ENCODE measurements around the gene TMEM204. TPM values are rescaled to one million over a fixed set of nuclear protein-coding genes. Genes with fewer than 3 reads are reported as not detected.

Gene TMEM204
- not detected in 2 replicates for total RNA-seq (2014; rRNA removed; shearing (Covaris generic))

DNA sequence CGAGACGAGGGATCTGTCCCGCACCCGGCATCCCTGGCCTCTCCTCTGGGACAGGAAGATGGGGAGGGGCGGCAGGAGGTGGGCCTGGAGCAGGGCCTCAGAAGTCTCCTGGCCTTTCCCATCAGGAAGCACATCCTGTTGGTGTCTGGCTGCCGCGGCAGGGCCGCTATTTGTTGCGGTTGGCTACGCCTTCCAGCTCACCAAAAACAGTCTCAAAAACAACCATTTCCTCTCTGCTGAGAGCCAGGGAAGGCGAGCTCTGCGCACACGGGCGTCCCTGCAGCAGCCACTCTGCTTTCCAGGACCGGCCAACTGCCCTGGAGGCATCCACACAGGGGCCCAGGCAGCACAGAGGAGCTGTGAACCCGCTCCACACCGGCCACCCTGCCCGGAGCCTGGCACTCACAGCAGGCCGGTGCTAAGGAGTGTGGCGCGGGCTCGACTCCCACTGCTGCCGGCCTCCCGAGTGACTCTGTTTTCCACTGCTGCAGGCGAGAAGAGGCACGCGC is at the start of gene TMEM204:
Gene TMEM204 (plus strand): TSS at position 224 of the 509 bp plus-strand sequence. CDS start 610 bp downstream, outside the sequence.
- no peak for DNase-seq (ENCODE audit: low spot score)

DNA sequence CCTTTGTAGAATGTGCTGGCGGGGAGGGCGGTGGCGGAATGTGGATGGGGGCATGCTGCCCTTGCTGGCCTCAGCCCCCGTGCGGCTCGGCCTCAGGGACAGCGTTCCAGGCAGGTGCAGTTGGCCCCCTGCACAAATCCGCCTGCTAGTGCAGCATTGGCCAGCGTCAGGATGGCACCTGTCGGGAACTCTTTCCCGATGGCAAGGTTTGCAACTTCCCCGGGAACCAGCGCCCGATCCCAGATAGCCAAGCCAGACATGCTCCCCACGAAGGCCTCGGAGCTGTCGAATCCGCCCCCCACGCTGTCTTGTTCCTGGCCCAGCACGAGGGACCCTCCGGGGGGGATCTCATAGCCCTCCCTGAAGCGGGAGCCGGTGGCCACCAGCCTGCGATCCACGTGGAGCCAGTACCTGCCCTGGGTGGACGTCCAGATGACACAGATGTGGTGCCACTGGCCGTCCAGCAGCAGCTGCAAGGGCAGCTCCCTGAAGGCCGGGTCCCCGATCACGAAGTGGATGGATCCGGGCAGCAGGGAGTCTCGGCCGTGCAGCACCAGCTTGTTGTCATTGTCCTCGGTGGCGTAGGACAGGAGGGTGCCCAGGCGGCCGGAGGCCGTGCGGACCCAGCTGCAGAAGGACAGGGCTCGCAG is 47.5 kb upstream of the TMEM204 start:
- DNase-seq (ENCODE audit: low spot score), result no peak

DNA sequence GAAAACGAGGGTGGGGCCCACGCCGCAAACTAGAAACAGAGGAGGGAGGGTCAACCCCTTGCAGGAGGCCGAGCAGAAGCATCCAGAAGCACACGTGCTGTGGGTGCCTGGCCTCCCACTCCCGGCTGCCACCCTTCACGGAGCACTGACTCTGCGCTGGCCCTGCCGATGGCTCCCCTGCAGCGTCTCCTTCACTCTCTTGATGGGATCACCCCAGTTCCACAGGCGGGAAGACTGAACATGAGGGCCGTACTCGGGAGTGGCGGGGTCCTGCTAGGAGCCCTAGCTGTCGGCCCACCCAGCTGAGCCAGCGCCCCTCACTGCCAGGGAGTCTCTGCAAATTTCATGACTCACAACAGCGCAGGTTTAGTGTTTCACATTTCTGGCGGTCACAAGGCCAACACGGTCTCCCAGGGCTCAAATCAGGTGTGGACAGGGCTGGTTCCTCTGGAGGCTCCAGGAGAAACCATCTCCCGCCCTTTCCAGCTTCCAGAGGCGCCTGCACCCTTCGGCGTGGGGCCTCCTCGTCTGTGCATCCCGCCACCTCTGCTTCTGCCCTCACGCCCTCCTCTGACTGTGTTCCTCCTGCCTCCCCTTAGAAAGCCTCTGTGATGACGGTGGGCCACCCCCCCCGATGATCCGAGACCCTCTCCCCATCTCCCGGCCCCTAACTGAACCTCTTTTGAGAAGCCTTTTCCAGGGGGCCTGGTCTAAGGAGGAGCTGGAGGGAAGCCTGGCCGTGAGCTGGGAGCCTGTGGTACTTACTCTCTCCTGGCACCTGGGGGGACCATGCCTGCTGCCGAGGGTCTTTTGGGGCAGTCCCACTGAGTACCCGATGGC is 46.7 kb upstream of the TMEM204 start:
- DNase-seq (ENCODE audit: low spot score), result no peak

DNA sequence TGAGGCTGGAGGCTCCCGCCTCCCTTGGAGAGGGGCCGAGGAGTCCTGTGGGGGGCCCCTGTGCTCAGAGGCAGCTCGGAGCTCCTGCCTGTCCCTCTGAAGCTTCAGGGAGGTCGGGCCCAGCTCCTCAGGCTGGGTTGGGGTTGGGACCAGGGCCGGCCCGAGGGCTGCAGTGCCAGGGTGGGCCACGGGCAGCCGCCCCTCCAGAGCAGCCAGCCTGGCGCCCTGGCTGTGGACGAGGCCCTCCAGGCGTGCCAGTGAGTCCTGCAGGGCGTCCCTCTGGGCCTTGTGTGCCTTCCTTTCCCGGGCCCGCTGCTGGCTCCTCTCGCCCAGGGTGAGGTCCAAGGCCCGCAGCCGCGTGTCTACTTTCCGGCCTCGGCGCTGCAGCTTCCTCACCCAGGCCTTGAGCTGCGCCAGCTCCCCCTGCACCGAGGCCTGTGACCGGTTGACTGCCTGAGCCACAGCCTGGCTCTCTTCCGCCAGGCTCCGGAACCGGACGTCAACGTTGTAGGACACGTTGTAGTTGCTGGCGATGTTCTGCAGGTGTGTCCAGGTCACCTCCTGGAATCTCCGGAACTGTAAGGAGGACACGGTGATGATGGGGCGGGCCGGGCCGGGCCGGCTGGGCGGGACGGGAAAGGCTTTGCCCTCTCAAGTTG is 45.9 kb upstream of the TMEM204 start:
- DNase-seq (ENCODE audit: low spot score), result no peak

DNA sequence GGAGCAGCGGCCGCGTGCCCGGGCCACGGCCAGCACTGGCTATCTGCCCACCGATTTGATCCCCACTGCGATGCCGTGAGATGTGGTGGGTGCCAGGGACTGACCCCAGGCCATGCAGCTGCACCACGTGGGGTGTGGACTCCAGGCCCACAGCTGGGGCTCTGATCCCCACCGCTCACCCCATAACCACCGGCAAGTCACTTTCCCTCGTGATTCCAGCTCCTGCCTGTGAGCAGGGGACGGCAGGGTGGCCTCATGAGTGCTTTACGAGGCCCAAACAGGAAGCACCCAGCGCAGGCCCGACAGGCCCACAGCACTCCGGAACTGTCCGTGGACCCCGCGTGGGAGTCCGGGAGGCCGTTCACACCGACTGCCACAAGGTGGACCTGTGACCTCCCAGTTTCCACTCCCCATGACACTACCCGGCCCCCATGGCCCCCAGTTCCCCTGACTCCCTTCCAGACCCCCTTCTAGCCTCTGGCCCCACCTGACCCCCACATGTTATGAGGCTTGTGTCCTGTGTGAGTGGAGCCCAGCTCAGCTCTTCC is 45.3 kb upstream of the TMEM204 start:
- DNase-seq (ENCODE audit: low spot score), result no peak

DNA sequence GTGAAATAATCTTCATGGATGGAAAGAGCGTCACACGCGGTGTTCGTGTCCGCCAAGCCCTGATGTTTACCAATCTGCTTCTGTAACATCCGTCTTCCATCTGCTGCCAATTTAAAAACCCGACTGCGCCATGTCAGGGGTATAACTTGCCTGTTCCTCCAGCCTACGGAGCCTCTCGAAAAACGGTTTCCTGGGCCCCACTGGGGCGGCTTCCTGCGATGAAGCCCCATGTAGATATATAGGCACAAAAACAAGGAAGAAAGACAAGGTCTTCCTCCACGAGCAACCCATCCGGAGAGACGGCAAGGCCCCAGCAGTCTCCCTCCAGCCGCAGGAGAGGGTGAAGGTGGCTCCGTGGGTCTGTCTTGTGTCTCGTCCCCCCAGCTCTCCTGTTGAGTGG is 44.8 kb upstream of the TMEM204 start, which contains the start of gene PTX4:
Gene PTX4 (minus strand): TSS at position 326 of the 400 bp plus-strand sequence. CDS start 35 bp downstream, at position 291.
- no peak for DNase-seq (ENCODE audit: low spot score)

DNA sequence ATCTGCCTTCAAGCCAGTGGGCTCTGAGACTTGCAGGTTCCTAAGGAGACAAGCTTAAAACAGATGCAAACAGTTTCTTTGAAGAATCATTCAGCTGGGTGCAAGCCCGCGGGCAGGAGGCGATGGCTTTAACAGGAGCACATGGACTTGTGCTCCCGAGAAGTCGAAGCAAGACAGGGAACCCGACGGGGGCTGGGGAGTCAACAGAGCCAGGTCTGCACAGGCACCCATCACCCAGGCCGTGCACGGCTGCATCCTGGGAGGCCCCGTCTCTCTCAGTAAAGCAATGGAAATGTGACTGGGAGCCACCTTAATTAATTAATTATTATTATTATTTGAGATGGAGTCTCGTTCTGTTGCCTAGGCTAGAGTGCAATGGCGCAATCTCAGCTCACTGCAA is 44.4 kb upstream of the TMEM204 start:
- DNase-seq (ENCODE audit: low spot score), result no peak

DNA sequence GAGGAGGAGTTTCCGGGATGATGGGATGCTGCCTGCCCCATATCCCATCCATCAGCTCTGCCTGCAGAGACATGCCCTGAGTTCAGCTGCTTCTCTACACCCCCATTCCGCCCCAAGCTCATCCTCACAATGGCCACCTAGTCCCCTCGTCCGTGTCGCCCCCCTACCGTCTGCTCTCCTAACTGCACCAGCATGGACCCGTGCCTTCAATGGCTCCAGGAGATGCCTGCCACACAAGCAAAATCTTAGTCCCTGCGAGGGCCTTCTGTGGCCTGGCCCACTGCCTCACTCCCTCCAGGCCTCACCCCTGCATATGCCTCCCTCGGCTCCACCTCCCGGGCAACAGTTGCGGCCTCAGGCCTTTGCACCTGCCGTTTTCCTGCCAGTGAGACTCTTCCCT is 42.1 kb upstream of the TMEM204 start:
- no peak for DNase-seq (ENCODE audit: low spot score)

DNA sequence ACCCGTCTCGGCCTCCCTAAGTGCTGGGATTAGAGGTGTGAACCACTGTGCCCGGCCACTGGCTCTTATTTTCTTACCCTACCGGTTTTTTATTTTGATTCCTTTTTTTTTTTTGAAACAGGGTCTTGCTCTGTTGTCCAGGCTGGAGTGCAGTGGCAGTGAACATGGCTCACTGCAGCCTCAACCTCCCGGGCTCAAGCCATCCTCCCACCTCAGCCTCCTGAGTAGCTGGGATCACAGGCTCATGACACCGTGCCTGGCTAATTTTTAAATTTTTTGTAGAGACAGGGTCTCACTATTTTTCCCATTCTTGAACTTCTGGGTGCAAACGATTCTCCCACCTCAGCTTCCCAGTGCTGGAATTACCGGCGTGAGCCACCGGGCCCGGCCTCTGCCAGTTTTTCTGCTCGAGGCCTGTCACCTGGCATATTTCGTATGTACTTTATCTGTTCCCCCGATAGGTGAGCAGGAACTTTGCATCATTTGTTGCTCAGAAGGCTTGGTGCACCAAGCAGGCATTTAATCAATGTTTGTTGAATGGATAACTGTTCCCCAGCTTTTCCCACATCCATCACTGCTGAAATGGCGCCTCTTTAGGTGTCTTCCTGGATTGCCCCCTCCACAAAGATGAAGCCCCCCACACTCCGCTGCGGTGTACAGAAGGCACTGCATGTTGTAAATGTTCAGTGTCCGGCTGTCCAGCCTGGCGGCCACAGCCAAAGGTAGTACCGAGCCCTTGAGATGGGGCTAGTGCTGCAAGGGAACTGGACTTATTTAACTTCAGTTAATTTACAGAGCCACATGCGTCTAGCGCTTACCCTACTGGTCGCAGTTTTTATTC is 41.2 kb upstream of the TMEM204 start:
- no peak for DNase-seq (ENCODE audit: low spot score)

DNA sequence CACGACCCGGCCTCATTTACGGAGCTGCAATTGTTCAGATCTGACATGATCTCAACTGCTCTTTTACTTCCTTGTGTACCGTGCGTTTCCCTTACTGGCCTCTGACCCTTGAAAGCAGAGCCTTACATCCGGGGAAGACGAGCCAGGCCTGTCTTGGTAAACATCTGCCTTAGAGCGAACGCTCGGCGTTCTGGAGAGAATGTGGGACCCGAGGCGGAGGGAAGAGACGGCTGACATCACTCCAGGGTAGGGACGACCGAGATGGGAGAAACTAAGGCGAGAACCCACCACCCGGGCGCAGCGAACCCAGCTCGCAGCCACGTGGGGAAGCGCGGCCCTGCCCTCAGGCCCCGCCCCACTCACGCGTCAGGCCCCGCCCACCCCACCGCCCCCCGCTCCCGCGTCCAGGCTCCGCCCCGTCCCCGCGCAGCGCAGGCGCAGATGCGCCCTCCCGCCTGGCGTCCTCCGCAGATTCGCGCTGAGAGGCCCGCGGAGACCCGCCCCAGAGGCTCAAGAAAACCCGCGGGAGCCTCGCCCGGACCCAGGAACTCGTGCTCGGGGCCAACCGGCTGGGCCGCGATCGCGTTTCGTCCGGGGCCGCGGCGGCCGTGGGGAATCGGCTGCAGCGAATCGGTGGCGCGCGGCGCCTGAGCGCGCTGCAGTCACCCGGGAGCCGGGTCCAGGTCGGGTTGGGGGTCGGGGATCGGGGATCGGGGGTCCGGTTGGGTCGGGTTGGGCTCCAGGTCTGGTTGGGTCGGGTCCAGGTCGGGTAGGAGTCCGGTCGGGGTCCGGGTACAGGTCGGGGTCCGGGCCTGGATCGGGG is 40.3 kb upstream of the TMEM204 start, which contains the start of gene TELO2:
Gene TELO2 (plus strand): TSS at position 438 of the 823 bp plus-strand sequence. CDS start 922 bp downstream, outside the sequence.
- peak; percentile 45 for DNase-seq (ENCODE audit: low spot score)

DNA sequence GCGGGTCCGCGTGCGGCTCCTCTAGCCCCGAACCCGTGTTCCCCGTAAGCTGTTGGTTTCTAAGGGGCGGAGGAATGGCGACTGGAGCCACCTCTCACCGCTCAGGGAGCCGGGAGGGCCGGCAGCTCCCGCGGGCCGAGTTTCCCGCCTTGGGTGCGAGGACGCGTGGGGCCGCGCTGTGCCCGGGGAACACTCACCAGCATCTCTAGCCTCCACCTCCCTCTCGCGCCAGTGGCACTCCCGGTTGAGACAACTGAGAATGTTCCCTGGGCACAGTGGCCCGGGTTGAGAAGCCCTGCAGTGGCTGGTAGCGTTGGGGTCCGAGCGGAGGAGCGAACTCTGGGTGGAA is 39.7 kb upstream of the TMEM204 start:
- no peak for DNase-seq (ENCODE audit: low spot score)

DNA sequence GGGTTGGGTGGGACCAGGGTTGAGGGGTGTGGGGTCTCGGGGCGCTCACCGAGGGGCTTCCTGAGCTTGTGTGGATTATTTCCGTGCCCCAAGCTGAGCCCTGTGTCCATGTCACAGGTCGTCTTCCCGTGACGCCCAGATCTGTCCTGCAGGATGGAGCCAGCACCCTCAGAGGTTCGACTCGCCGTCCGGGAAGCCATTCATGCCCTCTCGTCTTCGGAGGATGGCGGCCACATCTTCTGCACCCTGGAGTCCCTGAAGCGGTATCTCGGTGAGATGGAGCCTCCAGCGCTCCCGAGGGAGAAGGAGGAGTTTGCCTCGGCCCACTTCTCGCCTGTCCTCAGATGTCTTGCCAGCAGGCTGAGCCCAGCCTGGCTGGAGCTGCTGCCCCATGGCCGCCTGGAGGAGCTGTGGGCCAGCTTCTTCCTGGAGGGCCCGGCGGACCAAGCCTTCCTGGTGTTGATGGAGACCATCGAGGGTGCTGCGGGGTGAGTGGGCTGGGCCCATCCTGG is 39.3 kb upstream of the TMEM204 start:
- DNase-seq (ENCODE audit: low spot score), result no peak

DNA sequence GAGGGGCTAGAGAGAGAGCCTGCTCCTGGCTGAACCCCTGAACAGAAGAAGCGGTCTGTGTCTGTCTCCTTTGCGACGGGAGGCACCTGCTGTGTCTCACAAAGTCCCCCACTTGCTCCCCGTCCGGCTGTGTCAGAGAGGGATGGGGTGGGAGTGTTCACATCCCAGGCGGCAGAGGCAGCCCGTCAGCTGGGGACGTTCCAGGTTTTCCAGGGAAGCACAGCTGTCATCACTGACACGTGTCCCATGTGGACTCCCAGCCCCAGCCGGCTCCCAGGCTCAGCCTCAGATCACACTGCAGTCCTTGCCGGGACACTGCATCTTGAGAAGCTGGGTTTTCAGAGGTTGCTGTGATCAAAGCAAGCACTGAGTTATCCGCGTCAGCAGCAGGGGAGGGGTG is 38.8 kb upstream of the TMEM204 start:
- DNase-seq (ENCODE audit: low spot score), result no peak

DNA sequence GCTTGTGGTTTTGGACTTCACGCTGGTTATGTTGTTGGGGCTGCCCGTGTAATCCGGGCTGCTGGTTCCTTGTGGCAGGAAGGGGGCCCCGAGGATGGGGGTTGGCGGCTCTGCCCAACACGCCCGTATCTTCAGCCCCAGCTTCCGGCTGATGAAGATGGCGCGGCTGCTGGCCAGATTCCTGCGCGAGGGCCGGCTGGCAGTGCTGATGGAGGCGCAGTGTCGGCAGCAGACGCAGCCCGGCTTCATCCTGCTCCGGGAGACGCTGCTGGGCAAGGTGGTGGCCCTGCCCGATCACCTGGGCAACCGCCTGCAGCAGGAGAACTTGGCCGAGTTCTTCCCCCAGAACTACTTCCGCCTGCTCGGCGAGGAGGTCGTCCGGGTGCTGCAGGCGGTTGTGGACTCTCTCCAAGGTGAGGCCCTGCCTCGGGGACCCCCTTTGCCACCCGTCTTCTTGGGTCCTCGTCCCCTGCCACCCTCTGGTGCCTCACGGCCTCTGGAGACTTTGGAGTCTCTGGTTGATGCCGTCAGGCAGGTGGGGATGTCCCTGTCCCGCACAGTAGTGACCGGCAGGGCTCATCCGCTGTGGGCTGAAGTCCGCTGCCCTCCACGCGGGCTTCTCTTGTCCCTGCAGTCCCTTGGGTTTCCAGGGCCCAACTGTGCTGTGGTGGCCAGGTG is 38.1 kb upstream of the TMEM204 start:
- DNase-seq (ENCODE audit: low spot score), result no peak

DNA sequence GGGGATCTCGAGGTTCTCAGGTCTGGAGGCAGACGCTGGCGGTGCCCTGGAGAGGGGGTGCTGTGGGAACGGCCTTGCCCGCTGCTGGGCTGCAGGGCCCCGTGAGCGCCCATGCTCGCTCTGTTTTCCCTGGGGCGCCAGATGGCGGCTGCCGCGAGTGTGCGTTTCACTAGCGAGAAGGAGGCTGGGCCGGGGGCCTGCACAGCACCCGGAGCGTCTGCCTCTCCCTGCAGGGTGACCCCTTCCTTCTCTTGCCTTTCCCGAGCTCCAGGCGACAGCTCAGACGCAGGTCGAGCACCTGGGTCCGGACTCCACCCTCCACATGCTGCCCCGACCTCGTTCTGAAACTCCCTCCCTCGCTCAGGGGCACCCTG is 37.6 kb upstream of the TMEM204 start:
- no peak for DNase-seq (ENCODE audit: low spot score)

DNA sequence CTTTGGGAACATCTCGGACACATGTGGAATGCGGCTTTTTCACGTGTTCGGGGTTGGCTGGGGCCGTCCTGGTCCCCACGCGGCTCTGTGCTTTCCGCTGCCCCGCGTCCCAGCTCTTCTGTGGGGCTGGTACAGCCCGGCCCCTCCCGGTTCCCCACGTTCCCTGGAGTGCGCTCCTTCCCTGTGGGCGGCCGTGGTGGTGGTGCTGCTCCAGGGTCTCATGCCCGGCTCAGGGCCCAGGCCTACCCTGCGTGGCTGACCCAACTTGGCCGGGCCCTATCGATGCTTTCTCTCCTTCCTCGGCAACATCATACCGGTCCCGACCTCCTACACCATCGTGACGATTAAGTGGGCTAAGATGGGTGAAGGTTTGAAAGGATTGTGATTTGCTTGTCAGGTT is 37.0 kb upstream of the TMEM204 start:
- DNase-seq (ENCODE audit: low spot score), result no peak

DNA sequence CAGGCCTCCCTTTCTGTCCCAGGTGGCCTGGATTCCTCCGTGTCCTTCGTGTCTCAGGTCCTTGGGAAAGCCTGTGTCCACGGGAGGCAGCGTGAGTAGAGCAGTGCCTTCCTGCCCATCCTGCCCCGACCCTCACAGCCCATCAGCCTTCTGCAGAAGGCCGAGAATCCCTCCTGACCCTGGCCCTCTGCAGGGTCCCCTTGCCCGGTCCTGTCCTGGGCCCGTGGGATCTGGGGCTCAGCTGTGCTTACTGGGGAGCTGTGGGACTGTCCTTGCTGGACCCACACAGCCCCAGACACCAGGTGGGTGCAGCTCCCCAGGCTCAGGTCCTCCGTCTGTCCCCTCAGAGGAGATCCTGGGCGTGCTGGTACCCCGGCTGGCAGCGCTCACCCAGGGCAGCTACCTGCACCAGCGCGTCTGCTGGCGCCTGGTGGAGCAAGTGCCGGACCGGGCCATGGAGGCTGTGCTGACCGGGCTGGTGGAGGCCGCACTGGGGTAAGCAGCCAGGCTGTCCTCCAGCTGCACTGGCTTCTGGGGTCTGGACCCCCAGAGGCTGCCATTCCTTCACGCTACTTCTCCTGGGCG is 36.4 kb upstream of the TMEM204 start:
- DNase-seq (ENCODE audit: low spot score), result no peak

DNA sequence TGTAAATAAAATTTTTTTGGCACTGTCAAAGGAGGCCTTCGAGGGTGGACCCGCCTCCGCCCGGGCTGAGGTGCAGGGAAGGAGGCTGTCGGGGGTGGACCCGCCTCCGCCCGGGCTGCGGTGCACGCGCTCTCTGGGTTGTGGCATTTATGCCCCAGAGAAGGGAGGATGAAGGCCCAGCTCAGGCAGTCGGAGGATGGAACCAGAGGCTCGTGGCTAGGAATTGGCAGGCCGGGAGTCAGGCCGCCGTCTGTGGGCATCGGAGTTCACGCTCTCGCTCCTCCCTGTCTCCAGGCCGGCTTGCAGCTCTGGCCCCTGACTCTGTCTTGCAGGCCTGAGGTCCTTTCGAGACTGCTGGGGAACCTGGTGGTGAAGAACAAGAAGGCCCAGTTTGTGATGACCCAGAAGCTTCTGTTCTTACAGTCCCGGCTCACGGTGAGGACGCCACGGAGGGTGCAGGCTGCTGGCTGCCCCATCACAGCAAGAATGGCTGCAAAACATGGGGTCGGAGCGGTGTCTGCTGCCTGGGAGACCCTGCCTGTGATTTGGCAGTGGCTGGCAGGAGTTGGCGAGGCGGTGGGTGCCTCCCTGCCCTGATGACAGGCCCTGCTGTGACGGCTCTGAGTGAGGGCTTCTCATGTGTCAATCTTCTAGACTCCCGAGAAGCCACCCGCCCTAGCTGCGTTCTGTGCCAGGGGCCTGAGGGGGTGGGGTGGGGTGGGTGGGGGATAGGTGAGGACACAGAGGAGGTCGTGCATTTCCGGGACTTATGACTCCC is 34.4 kb upstream of the TMEM204 start:
- DNase-seq (ENCODE audit: low spot score), result no peak
